Gastrocnemius medialis (tissue), 4 donors: Measurements from ENCODE around the gene ASPHD1.

Source experiments
- POLR2A ChIP-seq, 2 donors: fragments of 450-650 bp; IDR thresholded peaks; one replicate each; pipeline ENCODE4 v1.6.1; 2017; ENCODE audit warnings: antibody characterized with exemption in 2 of 2, mild to moderate bottlenecking in 2 of 2, moderate library complexity in 2 of 2
- TF ChIP-seq, protein P1 (sequence below), 5 experiments: fragments of 450-650 bp in 3 of 5; fragments of 200-600 bp in 2 of 5; sonication (generic) in 2 of 5; IDR thresholded peaks in 4 of 5; conservative IDR thresholded peaks in 1 of 5; 1 replicate in 4 of 5; 2 replicates in 1 of 5; pipeline ENCODE4 v1.5.1; 2016 to 2019; ENCODE audit warnings: antibody characterized with exemption in 5 of 5, mild to moderate bottlenecking in 3 of 5, moderate library complexity in 3 of 5

GRCh38 chr16:29921034-29921385 is 20.7 kb downstream of the ASPHD1 start:
- TF ChIP-seq, protein P1, sequence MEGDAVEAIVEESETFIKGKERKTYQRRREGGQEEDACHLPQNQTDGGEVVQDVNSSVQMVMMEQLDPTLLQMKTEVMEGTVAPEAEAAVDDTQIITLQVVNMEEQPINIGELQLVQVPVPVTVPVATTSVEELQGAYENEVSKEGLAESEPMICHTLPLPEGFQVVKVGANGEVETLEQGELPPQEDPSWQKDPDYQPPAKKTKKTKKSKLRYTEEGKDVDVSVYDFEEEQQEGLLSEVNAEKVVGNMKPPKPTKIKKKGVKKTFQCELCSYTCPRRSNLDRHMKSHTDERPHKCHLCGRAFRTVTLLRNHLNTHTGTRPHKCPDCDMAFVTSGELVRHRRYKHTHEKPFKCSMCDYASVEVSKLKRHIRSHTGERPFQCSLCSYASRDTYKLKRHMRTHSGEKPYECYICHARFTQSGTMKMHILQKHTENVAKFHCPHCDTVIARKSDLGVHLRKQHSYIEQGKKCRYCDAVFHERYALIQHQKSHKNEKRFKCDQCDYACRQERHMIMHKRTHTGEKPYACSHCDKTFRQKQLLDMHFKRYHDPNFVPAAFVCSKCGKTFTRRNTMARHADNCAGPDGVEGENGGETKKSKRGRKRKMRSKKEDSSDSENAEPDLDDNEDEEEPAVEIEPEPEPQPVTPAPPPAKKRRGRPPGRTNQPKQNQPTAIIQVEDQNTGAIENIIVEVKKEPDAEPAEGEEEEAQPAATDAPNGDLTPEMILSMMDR (IDR thresholded peaks at IDR 0.05 in 4 of 5, conservative IDR thresholded peaks at IDR 0.05 in 1 of 5), result no peak
- no peak for TF ChIP-seq POLR2A (IDR thresholded peaks at IDR 0.05)
